Muscle of leg (tissue), 11 donors: ENCODE results near the gene SLC19A1. TPM values are rescaled to one million over a fixed set of nuclear protein-coding genes. Genes with fewer than 3 reads are reported as not detected.

ENCODE experiments used
- DNase-seq: peaks from one replicate; pipeline ENCODE4 v3.0.0; 2013
- H3K27ac ChIP-seq: one replicate; pipeline ENCODE4 v1.5.1; 2013; ENCODE audit warnings: mild to moderate bottlenecking, low read length, control low read depth
- H3K27me3 ChIP-seq: one replicate; pipeline ENCODE4 v1.6.1; 2013; ENCODE audit warnings: low read length; ENCODE audit not compliant: control insufficient read depth, insufficient read depth
- H3K36me3 ChIP-seq: one replicate; pipeline ENCODE4 v1.6.1; 2013; ENCODE audit warnings: low read length; ENCODE audit not compliant: control insufficient read depth, insufficient read depth
- H3K4me1 ChIP-seq: one replicate; pipeline ENCODE4 v1.6.1; 2013; ENCODE audit warnings: low read length; ENCODE audit not compliant: control insufficient read depth, insufficient read depth
- H3K4me3 ChIP-seq: one replicate; pipeline ENCODE4 v1.5.1; 2013; ENCODE audit warnings: low read length, control low read depth
- H3K9me3 ChIP-seq: replicated peaks from 2 replicates; pipeline ENCODE4 v1.6.1; 2013; ENCODE audit warnings: low read depth, low read length; ENCODE audit not compliant: control insufficient read depth
- WGBS: methylation state at CpG from one replicate; pipeline ENCODE4 v1.1.5; 2013; ENCODE audit warnings: missing lambda C conversion rate; ENCODE audit not compliant: insufficient coverage; 5-methylcytosine and 5-hydroxymethylcytosine counted together
- polyA plus RNA-seq, 8 donors: library from polyadenylated mRNA; unstranded; fragments of 120-200 nt; gene quantifications; one replicate each; pipeline versions ENCODE4 v1.2.1 to v1.2.3, GENCODE V29; 2013; ENCODE audit warnings: inconsistent platforms in 1 of 8, low replicate concordance in 1 of 8; ENCODE audit not compliant: insufficient read length in 8 of 8, insufficient read depth in 1 of 8
- total RNA-seq: library from RNA; stranded (reverse); fragments of 120-200 nt; gene quantifications from one replicate; pipeline ENCODE4 v1.2.4, GENCODE V29; 2013

The SLC19A1 gene
- total and polyA plus RNA-seq, 9 donors: 3.2 to 22.8 (median 12.8) TPM

DNA sequence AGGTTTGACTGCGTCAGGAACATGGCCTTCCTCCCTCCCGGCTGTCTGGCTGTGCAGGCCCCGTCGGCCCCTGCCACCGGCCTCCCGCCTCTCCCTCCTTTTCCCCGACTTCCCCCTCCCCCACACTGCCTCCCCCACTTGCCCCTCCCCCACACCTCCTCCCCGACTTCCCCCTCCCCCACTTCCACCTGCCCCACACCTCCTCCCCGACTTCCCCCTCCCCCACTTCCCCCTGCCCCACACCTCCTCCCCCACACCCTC lies 52.6 kb downstream of the SLC19A1 start:
- no peaks in the 10 kb centered on the region for H3K9me3 ChIP-seq
- DNase-seq: no peak
- no peak overlapping the region for H3K4me3 ChIP-seq
- no peaks in the 10 kb centered on the region for H3K27me3 ChIP-seq
- no peak overlapping the region for H3K27ac ChIP-seq
- H3K4me1 ChIP-seq: no peaks in the 10 kb centered on the region
- 86% methylated on average over 2 of the region's 9 CpGs for WGBS
- H3K36me3 ChIP-seq: peaks cover 28% of the 10 kb centered on the region

DNA sequence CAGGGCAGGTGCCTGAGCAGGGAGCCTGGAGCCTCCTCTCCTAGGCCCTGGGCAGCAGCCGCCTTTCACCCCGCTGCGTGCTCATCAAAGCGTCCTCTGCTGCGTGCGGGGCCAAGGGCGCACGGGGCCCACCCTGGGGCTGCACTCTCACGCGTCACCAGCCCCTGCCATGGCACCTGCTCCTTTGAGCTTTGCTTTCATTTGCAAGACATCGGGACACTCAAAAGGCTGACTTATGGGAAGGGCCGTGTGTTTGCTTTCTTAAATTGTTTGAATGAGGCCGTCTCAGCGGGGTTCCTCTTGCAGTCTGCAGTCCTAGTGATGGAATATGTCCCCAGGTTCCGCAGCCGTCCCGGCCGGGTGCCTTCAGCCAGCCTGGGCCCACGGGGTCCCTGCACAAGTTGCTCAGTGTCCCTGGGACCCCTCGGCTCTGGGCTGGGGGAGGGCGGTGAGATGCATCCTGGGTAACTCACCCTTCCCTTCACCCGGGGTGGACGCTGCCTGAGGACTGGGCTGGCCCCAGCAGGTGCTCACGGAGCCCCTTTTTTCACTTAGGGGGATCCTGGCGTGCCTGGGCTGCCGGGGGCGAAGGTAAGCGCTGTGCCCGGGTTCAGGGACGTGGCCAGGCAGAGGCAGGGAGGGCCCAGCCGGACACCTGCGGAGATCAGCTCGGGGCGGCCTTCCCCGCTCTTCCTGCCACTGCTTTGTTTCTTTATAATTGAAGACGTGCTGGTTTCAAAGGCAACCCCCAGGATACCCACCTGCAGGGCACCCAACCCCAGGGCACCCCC lies 53.1 kb downstream of the SLC19A1 start:
- Histone ChIP-seq H3K9me3 (no peaks in the 10 kb centered on the region), H3K27me3 (no peaks in the 10 kb centered on the region), H3K36me3 (peaks cover 33% of the 10 kb centered on the region), H3K4me1 (no peaks in the 10 kb centered on the region), H3K4me3 (no peak overlapping the region), H3K27ac (no peak overlapping the region)
- 81% methylated on average over 32 of the region's 36 CpGs for WGBS
- DNase-seq: no peak

DNA sequence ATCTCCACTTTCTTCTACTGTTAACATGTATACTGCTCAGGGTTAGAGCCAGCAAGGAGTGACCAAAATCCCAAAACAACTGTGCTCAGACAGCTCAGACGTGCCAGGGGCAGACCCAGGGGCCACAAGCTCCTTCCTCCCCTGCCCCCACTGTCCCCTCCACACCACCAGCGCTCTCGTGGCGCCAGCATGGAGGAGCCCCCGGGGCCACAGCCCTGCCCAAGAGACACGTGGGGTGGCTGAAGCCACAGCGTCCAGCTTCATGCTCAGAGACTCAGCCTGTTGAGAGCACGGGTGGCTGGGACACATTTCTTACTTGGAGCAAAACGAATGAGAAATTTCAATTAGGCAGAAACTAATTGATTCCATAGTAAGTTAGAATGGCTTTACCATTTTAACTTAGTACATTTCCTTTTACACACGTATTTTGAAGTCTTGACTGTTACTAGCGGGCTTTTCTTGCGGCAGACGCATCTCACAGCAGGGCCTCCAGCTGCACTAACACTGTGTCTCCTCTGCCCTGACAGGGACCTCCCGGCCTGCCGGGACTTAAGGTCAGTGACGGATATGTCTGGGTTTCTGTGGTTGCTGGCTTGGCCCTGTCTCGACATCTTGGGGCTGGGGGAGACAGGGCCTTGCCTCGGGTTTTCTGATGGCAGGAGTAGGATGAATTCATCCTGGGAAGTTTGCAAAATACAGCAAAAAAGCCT lies 54.2 kb downstream of the SLC19A1 start:
- no peak for DNase-seq
- H3K36me3 ChIP-seq: peaks cover 34% of the 10 kb centered on the region
- 55% methylated on average over 15 of the region's 18 CpGs for WGBS

DNA sequence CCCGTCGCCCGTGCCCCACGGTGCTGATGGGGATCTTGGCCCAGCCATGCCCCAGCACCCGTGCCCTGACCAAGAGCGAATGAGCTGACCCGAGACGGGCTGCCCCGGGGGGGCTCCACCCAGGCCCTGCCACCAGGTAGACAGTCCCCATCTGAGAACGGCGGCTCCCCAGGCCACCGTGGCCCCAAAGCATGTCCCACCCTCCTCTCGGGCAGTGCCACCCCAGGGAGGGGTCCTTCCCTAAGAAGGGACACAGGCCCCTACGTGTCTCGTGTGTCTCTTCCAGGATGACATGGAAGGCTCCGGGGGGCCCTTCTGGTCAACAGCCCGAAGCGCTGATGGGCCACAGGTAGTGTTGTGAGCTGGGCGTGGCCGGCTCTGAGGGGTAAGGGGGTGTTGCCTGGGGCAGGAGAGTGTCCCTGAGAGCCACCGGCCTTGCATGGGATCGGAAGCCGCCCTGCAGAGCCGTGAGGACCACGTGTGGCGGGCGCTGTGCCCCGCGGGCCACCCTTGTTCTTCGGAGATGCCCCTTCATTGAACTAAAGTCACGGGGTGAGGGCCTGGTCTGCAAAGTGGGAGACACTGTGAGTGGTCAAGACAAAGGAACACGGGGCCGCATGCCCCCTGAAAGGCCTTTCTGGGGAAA lies 55.0 kb downstream of the SLC19A1 start:
- WGBS: 92% methylated on average over 27 of the region's 33 CpGs
- no peaks in the 10 kb centered on the region for H3K9me3 ChIP-seq

More for the DNA sequence above, 54.2 kb downstream of the SLC19A1 start:
- no peak overlapping the region for H3K27ac ChIP-seq
- H3K4me1 ChIP-seq: peaks cover 5% of the 10 kb centered on the region
- H3K9me3 ChIP-seq: no peaks in the 10 kb centered on the region
- H3K4me3 ChIP-seq: no peak overlapping the region
- H3K27me3 ChIP-seq: no peaks in the 10 kb centered on the region

DNA sequence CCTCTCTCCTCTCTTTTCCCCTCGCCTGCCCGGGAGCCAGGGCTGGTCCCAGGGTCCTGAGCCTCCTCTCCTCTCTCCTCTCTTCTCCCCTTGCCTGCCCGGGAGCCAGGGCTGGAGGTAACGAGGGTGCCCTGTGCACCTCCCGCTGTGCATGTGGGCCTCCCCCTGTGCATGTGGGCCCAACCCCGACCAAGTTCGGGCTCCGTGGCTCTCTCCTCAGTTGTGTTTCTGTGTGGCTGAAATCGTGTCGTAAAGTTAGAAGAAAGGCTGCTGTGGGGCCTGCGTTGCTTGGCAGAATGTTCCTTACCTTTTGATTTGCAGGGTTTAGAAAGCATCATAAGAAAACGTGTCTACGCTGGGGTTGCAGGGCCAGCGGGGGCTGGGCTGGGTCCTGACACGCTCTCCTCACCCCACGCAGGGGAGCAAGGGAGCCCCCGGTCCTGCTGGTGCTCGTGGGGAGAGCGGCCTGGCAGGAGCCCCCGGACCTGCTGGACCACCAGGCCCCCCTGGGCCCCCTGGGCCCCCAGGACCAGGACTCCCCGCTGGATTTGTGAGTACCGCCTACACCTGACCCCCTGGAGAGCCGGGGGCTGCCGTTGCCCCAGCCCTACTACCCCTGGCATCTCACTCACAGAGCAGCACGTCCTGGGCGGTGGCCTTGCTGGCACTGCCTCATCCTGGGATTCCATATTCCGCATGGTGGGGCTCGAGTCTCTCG lies 55.6 kb downstream of the SLC19A1 start:
- no peak for DNase-seq
- peaks cover 7% of the 10 kb centered on the region for H3K4me1 ChIP-seq
- no peak overlapping the region for H3K27ac ChIP-seq
- H3K9me3 ChIP-seq: no peaks in the 10 kb centered on the region
- 88% methylated on average over 25 of the region's 29 CpGs for WGBS
- no peaks in the 10 kb centered on the region for H3K27me3 ChIP-seq
- no peak overlapping the region for H3K4me3 ChIP-seq
- peaks cover 32% of the 10 kb centered on the region for H3K36me3 ChIP-seq

More for the DNA sequence above, 55.0 kb downstream of the SLC19A1 start:
- Histone ChIP-seq H3K4me1 (peaks cover 7% of the 10 kb centered on the region), H3K36me3 (peaks cover 32% of the 10 kb centered on the region), H3K4me3 (no peak overlapping the region), H3K27me3 (no peaks in the 10 kb centered on the region), H3K27ac (no peak overlapping the region)
- DNase-seq: no peak

DNA sequence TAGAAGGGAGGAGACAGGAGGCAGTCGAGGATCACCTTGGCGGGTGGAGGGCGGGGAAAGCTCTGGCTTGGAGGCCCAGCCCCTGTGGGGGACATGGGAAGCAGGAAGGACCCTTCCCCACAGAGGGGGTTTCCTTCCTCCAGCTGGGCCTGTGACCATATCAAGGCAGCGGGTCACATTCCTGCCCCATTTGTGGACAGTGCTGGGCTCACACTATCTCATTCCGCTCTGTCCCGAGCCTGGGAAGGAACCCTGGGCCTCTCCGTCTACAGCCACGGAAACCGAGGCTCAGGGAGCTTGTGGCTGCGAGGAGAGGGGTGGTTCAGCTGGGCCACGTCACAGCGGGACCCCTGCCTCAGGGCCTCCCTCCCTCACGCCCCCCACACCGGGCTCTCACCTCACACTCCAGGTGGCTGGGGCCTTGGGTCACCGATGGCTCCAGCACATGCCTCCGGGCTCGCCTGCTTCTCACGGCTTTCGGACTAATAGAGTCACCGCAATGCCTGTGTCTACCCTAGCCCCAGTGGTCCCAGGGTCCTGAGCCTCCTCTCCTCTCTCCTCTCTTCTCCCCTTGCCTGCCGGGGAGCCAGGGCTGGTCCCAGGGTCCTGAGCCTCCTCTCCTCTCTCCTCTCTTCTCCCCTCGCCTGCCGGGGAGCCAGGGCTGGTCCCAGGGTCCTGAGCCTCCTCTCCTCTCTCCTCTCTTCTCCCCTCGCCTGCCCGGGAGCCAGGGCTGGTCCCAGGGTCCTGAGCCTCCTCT lies 56.4 kb downstream of the SLC19A1 start:
- Histone ChIP-seq H3K4me3 (no peak overlapping the region), H3K27me3 (no peaks in the 10 kb centered on the region), H3K36me3 (peaks cover 32% of the 10 kb centered on the region), H3K27ac (no peak overlapping the region), H3K9me3 (no peaks in the 10 kb centered on the region), H3K4me1 (peaks cover 7% of the 10 kb centered on the region)
- WGBS: 90% methylated on average over 20 of the region's 25 CpGs
- no peak for DNase-seq

DNA sequence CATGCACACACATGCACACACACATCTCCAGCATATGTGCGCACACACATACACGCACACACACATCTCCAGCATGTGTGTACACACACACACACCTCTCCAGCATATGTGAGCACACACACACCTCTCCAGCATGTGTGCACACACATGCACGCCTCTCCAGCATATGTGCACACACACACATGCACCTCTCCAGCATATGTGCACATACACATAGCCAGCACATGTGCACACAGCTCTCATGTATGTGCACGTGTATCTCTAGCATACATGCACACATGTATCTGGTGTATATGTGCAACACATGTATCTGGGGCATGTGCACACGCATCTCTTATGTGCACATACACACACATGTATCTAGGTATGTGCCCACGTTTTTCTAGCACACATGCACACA lies 57.9 kb downstream of the SLC19A1 start:
- Histone ChIP-seq H3K36me3 (peaks cover 38% of the 10 kb centered on the region), H3K4me1 (peaks cover 7% of the 10 kb centered on the region), H3K4me3 (no peak overlapping the region), H3K27ac (no peak overlapping the region), H3K9me3 (no peaks in the 10 kb centered on the region), H3K27me3 (no peaks in the 10 kb centered on the region)
- DNase-seq: no peak
- WGBS: 81% methylated on average over 4 of the region's 6 CpGs

DNA sequence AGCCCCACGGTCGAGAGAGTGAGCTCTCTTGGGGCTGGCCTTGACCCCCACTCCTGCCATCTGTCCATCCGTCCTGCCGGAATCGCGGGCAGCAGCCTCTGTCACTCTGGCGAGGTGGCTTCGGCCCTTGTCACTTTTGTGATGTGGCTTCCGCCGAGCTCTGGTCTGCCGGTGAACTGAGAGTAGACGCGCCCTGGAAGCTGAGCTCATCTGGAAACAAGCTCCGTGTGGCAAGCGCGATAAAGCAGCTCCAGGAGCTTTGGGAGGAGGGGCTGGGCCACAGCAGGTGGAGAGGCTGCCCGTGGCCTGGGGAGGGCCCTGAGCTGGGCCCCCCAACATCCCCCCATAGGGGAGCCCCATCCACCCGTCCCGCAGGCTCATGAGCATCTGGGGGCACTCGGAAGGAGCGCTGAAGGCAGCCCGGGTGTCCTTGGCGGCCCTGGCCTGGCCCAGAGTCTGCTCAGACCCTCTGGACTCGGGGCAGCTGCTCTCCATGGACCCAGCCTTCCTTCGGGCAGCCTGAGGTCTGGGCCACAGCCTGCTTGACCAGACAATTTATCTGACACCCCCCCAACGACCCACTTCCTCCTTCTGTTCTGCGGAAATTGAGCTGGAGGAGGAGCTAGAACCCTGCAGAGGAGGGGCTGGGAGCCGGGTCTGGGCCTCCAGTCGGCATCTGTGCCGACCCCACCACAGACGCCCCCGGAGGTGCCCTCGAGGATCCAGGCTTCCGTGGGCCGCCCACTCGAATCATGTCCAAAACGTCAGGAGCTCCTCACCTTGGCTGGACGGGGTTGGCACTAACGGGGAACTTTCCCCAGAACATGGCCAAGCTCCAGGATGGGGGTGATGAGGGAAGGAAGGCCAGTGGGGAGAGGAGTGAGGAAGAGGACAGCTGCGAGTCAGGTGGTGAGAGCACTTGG lies 59.1 kb downstream of the SLC19A1 start:
- peaks cover 10% of the 10 kb centered on the region for H3K4me1 ChIP-seq
- H3K36me3 ChIP-seq: peaks cover 44% of the 10 kb centered on the region
- H3K27ac ChIP-seq: no peak overlapping the region
- H3K9me3 ChIP-seq: no peaks in the 10 kb centered on the region
- no peak overlapping the region for H3K4me3 ChIP-seq
- H3K27me3 ChIP-seq: no peaks in the 10 kb centered on the region
- DNase-seq: no peak
- WGBS: 70% methylated on average over 31 of the region's 40 CpGs
